CD4-positive, alpha-beta T cell (primary cell): Measurements from ENCODE around the gene MINDY3. TPM values are rescaled to one million over a fixed set of nuclear protein-coding genes. Genes with fewer than 3 reads are reported as not detected.

Experiments used
- ATAC-seq: fragments of 200-7000 bp; cut with Tn5 transposase; one replicate; pipeline ENCODE4 v1.10.0; 2022; ENCODE audit warnings: mild to moderate bottlenecking; ENCODE audit not compliant: poor library complexity
- CTCF ChIA-PET: fragments of 350-600 bp; sonication (Branson Sonifier 250); formaldehyde crosslinking; loops from one replicate; lab custom pipeline; 2021; ENCODE audit warnings: antibody characterized with exemption, inconsistent platforms; lab: Charles Lee
- POLR2A ChIA-PET: fragments of 350-600 bp; sonication (Branson Sonifier 250); formaldehyde crosslinking; loops from one replicate; lab custom pipeline; 2021; ENCODE audit warnings: antibody characterized with exemption, inconsistent platforms; lab: Charles Lee
- DNase-seq, 14 experiments: peaks; one replicate each; pipeline ENCODE4 v3.0.0-alpha.2; 2013 to 2020; ENCODE audit warnings: mixed read lengths in 2 of 14
- H3K27ac ChIP-seq, 2 donors: one replicate each; pipeline versions ENCODE4 v1.5.1 to v1.7.0; 2013; ENCODE audit warnings: low read length in 2 of 2, low read depth in 1 of 2, mild to moderate bottlenecking in 1 of 2
- H3K27me3 ChIP-seq, 2 experiments: 1 replicate in 1 of 2; 2 replicates in 1 of 2; pipeline versions ENCODE4 v1.6.1 to v1.7.0; 2013; ENCODE audit warnings: low read length in 2 of 2, control low read depth in 1 of 2, mild to moderate bottlenecking in 1 of 2, moderate library complexity in 1 of 2; ENCODE audit not compliant: insufficient read depth in 2 of 2, control insufficient read depth in 1 of 2
- H3K36me3 ChIP-seq: one replicate; pipeline ENCODE4 v1.6.1; 2013; ENCODE audit warnings: low read length, control low read depth; ENCODE audit not compliant: insufficient read depth
- H3K4me1 ChIP-seq: one replicate; pipeline ENCODE4 v1.6.1; 2013; ENCODE audit warnings: low read length, control low read depth; ENCODE audit not compliant: insufficient read depth
- H3K4me3 ChIP-seq: one replicate; pipeline ENCODE4 v1.5.1; 2013; ENCODE audit warnings: mild to moderate bottlenecking, low read length, moderate library complexity
- H3K9me3 ChIP-seq, 2 experiments: 1 replicate in 1 of 2; 2 replicates in 1 of 2; pipeline versions ENCODE4 v1.6.1 to v1.7.0; 2013; ENCODE audit warnings: low read length in 2 of 2, mild to moderate bottlenecking in 2 of 2, control low read depth in 1 of 2, moderate library complexity in 1 of 2; ENCODE audit not compliant: control insufficient read depth in 1 of 2, insufficient read depth in 1 of 2
- H3K27ac Mint-ChIP-seq: one replicate; pipeline ENCODE4 v1.8.0; 2020; ENCODE audit warnings: mixed read lengths
- H3K27me3 Mint-ChIP-seq: one replicate; pipeline ENCODE4 v1.8.0; 2021; ENCODE audit warnings: mixed read lengths
- H3K36me3 Mint-ChIP-seq: one replicate; pipeline ENCODE4 v1.8.0; 2021; ENCODE audit warnings: low read depth, mixed read lengths
- H3K4me1 Mint-ChIP-seq: one replicate; pipeline ENCODE4 v1.8.0; 2021; ENCODE audit warnings: low read depth, mixed read lengths
- H3K4me3 Mint-ChIP-seq: one replicate; pipeline ENCODE4 v1.8.0; 2020; ENCODE audit warnings: mild to moderate bottlenecking, mixed read lengths
- H3K9me3 Mint-ChIP-seq: one replicate; pipeline ENCODE4 v1.8.0; 2020; ENCODE audit warnings: mixed read lengths
- CTCF ChIP-seq: fragments of 200-600 bp; IDR thresholded peaks from one replicate; pipeline ENCODE4 v1.8.0; 2022; ENCODE audit warnings: antibody characterized with exemption, mild to moderate bottlenecking
- intact Hi-C, 2 experiments: fragments of 100-400 bp; cut with DNase I in 1 of 2; cut with micrococcal nuclease in 1 of 2; formaldehyde crosslinking; loops; one replicate each; pipeline versions ENCODE4 v1.15.1 to v1.9.0; 2023 to 2025; cut with DNase I, micrococcal nuclease
- total RNA-seq, 174 experiments: library from RNA in 2 of 174; stranded (reverse) in 2 of 174; gene quantifications; one replicate each; pipeline ENCODE4 v1.2.3 and lab custom pipeline; 2021 to 2026

The MINDY3 gene
- total RNA-seq, 2 experiments from 2014 or later: 39.8 to 40.6 TPM

GRCh38 chr10:15743443-15743842, 116.9 kb downstream of the MINDY3 start:
- no peaks in the 10 kb centered on the region for H3K4me1 ChIP-seq
- H3K27ac ChIP-seq: no peak overlapping the region
- ChIA-PET CTCF (no interaction called here), POLR2A (no interaction called here)
- no peaks in the 10 kb centered on the region for H3K9me3 ChIP-seq
- H3K36me3 ChIP-seq: no peaks in the 10 kb centered on the region
- H3K27ac Mint-ChIP-seq: no peak overlapping the region
- peaks cover 9% of the 10 kb centered on the region for H3K27me3 Mint-ChIP-seq
- intact Hi-C loops: loop anchor here in 1 of 2 experiments (10.0 kb wide), 1 partner anchor 319 kb away; no protein-coding TSS in a partner anchor
- no peak overlapping the region for H3K4me3 Mint-ChIP-seq
- no peak for TF ChIP-seq CTCF
- DNase-seq (no peak), ATAC-seq (no peak)
- no peaks in the 10 kb centered on the region for H3K36me3 Mint-ChIP-seq
- H3K27me3 ChIP-seq: peaks cover 0 to 3% of the 10 kb centered on the region in 2 experiments
- no peaks in the 10 kb centered on the region for H3K9me3 Mint-ChIP-seq
- no peaks in the 10 kb centered on the region for H3K4me1 Mint-ChIP-seq
- H3K4me3 ChIP-seq: no peak overlapping the region

GRCh38 chr10:15742836-15743235, 117.5 kb downstream of the MINDY3 start:
- TF ChIP-seq CTCF: no peak
- DNase-seq: no peak
- peaks cover 0 to 3% of the 10 kb centered on the region in 2 experiments for H3K27me3 ChIP-seq
- H3K27me3 Mint-ChIP-seq: peaks cover 12% of the 10 kb centered on the region
- H3K27ac ChIP-seq: no peak overlapping the region
- no peak for ATAC-seq
- intact Hi-C loops: loop anchor here in 1 of 2 experiments (10.0 kb wide), 1 partner anchor 318 kb away; no protein-coding TSS in a partner anchor
- ChIA-PET CTCF (no interaction called here), POLR2A (no interaction called here)
- no peaks in the 10 kb centered on the region for H3K4me1 Mint-ChIP-seq
- H3K36me3 Mint-ChIP-seq: no peaks in the 10 kb centered on the region
- H3K9me3 ChIP-seq: no peaks in the 10 kb centered on the region
- H3K27ac Mint-ChIP-seq: no peak overlapping the region
- H3K4me3 ChIP-seq: no peak overlapping the region
- no peaks in the 10 kb centered on the region for H3K9me3 Mint-ChIP-seq
- no peaks in the 10 kb centered on the region for H3K4me1 ChIP-seq
- H3K4me3 Mint-ChIP-seq: no peak overlapping the region
- no peaks in the 10 kb centered on the region for H3K36me3 ChIP-seq

GRCh38 chr10:15742102-15742501, 118.2 kb downstream of the MINDY3 start:
- H3K36me3 ChIP-seq: no peaks in the 10 kb centered on the region
- no peak overlapping the region for H3K27ac ChIP-seq
- ChIA-PET POLR2A (no interaction called here), CTCF (no interaction called here)
- Mint-ChIP-seq H3K9me3 (no peaks in the 10 kb centered on the region), H3K27ac (no peak overlapping the region), H3K4me3 (no peak overlapping the region), H3K4me1 (no peaks in the 10 kb centered on the region), H3K36me3 (no peaks in the 10 kb centered on the region), H3K27me3 (peaks cover 16% of the 10 kb centered on the region)
- peaks cover 3 to 5% of the 10 kb centered on the region in 2 experiments for H3K27me3 ChIP-seq
- intact Hi-C loops: loop anchor here in 1 of 2 experiments (10.0 kb wide), 1 partner anchor 317 kb away; no protein-coding TSS in a partner anchor
- ATAC-seq: no peak
- H3K4me1 ChIP-seq: no peaks in the 10 kb centered on the region
- H3K9me3 ChIP-seq: no peaks in the 10 kb centered on the region
- H3K4me3 ChIP-seq: no peak overlapping the region
- DNase-seq: no peak
- no peak for TF ChIP-seq CTCF
